Measurements from ENCODE around the gene PRDM8. TPM values are rescaled to one million over a fixed set of nuclear protein-coding genes. Genes with fewer than 3 reads are reported as not detected.
A peak's percentile ranks its signal among the peaks of the same experiment; 100 is the strongest.

The PRDM8 gene
- total and polyA plus RNA-seq, 2 of the 8 experiments (the other 6 are each of a cell fraction or from before 2014, with no cell fraction given), result not detected

DNA sequence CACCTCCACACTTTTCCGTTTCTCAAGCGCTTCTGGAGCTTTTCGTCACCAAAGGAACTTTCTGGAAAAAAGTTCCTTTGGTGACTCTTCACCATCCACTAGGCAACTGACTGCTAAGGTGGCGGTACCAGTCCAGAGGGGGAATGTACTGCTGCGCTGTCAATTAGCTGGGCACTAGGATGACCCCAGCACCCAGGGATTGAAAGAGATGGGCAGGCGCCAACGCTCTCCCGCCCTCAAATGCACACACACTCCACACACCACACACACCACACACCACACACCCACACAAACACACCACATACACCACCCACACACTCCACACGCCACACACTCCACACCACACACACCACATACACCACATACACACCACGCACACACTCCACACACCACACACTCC, 10.4 kb downstream of the PRDM8 start:
- H2BK15ac ChIP-seq (ENCODE audit: low read length), result no peak overlapping the region
- peaks cover 55 to 80% (median 70%) of the 10 kb centered on the region in 4 experiments for H3K27me3 ChIP-seq (replicated peaks in 1 of 4; ENCODE audit: control insufficient read depth in 3 of 4, extremely low read depth in 1 of 4, insufficient read depth in 3 of 4, low read length in 3 of 4)
- no peak overlapping the region for H2BK5ac ChIP-seq (ENCODE audit: low read depth, low read length)
- peaks cover 9 to 23% of the 10 kb centered on the region in 2 experiments for H4K20me1 ChIP-seq (replicated peaks in 1 of 2; ENCODE audit: control insufficient read depth in 1 of 2, insufficient read depth in 2 of 2, low read length in 2 of 2)
- DNase-seq (ENCODE audit: low read depth in 1 of 2, low spot score in 2 of 2), result no peak
- no peak overlapping the region for H3K23ac ChIP-seq (ENCODE audit: insufficient read length)
- TF ChIP-seq KDM1A (IDR thresholded peaks at IDR 0.05; ENCODE audit: borderline replicate concordance, low read length) (no peak), BACH1 (IDR thresholded peaks at IDR 0.05; ENCODE audit: low read length) (no peak), YY1 (IDR thresholded peaks at IDR 0.05; ENCODE audit: low read depth, low read length) (no peak), ASH2L (IDR thresholded peaks at IDR 0.05; ENCODE audit: low read length) (no peak), CEBPB (IDR thresholded peaks at IDR 0.05; ENCODE audit: low read depth, low read length) (no peak), HDAC6 (IDR thresholded peaks at IDR 0.05; ENCODE audit: low read depth, low read length) (no peak), POLR2AphosphoS5 (IDR thresholded peaks at IDR 0.05; ENCODE audit: low read depth, low read length) (no peak), RFX5 (IDR thresholded peaks at IDR 0.05; ENCODE audit: borderline replicate concordance, low read depth, low read length) (no peak), EGR1 (IDR thresholded peaks at IDR 0.05; ENCODE audit: borderline replicate concordance, low read depth, low read length) (no peak), RAD21 (IDR thresholded peaks at IDR 0.05 in 1 of 2, conservative IDR thresholded peaks at IDR 0.05 in 1 of 2; ENCODE audit: low read depth in 2 of 2, low read length in 2 of 2) (no peak), RNF2 (IDR thresholded peaks at IDR 0.05; ENCODE audit: borderline replicate concordance, low read depth, low read length, missing control alignments, poor library complexity, severe bottlenecking) (no peak), TBP (IDR thresholded peaks at IDR 0.05; ENCODE audit: low read depth, low read length) (no peak)
- no peak overlapping the region for H3K27ac ChIP-seq (ENCODE audit: low read depth, low read length)
- no peak overlapping the region; a peak in 1 of 7 replicates for H3K9ac ChIP-seq (replicated peaks in 1 of 4; ENCODE audit: extremely low read depth in 1 of 4, low read depth in 3 of 4, low read length in 3 of 4)
- H3K4ac ChIP-seq (replicated peaks; ENCODE audit: insufficient read length, low read depth, low read length), result no peak overlapping the region
- H4K91ac ChIP-seq (replicated peaks; ENCODE audit: insufficient read length, low read length), result no peak overlapping the region
- H2AFZ ChIP-seq (ENCODE audit: low read length), result no peak overlapping the region
- H3K18ac ChIP-seq (ENCODE audit: extremely low read depth, low read length), result no peak overlapping the region
- H3K23me2 ChIP-seq (ENCODE audit: low read depth, low read length), result peaks cover 8% of the 10 kb centered on the region; the same call in 1 of the 2 replicates
- peaks cover 0 to 14% (median 3%) of the 10 kb centered on the region in 4 experiments; a peak in 4 of 7 replicates for H3K4me1 ChIP-seq (replicated peaks in 1 of 4; ENCODE audit: control insufficient read depth in 3 of 4, insufficient read depth in 4 of 4, low read length in 3 of 4)
- H3K36me3 ChIP-seq (ENCODE audit: control insufficient read depth in 2 of 4, insufficient read depth in 4 of 4, low read length in 3 of 4), result peaks cover 0 to 1% (median 0%) of the 10 kb centered on the region in 4 experiments; a peak in 1 of 8 replicates
- POLR2A ChIA-PET (ENCODE audit: partially characterized antibody), result no interaction called here
- H3K14ac ChIP-seq (ENCODE audit: insufficient read length), result no peak overlapping the region
- H3K9me3 ChIP-seq (ENCODE audit: insufficient read depth in 2 of 2, low read depth in 1 of 2, low read length in 1 of 2), result no peaks in the 10 kb centered on the region
- 0 out of 2 replicates have a peak overlapping the region, but pooled peaks have one; percentile 57 for H2AK5ac ChIP-seq (ENCODE audit: low read depth, low read length)
- H2BK20ac ChIP-seq (ENCODE audit: low read length), result no peak overlapping the region
- no peak overlapping the region for H4K8ac ChIP-seq (ENCODE audit: extremely low read depth, insufficient read depth, low read length)
- 68% methylated on average over 10 of the region's 10 CpGs; no CpG with 5 or more reads in 1 of the 2 experiments for WGBS, 2 experiments (ENCODE audit: extremely low coverage in 1 of 2, insufficient coverage in 1 of 2, insufficient read length in 1 of 2, insufficient replicate concordance in 2 of 2, low coverage in 1 of 2, low lambda C conversion rate in 2 of 2, missing lambda C conversion rate in 1 of 2)
- H3K79me1 ChIP-seq (ENCODE audit: low read depth, low read length), result no peaks in the 10 kb centered on the region
- CTCF ChIA-PET (ENCODE audit: partially characterized antibody), result interaction anchor here (1.2 to 3.5 kb wide), 5 partner anchors 8 to 23 kb away, joined by 4 to 10 read pairs (median 6); partner anchors contain the start of gene PRDM8
- H2BK12ac ChIP-seq (ENCODE audit: low read depth, low read length), result 0 out of 2 replicates have a peak overlapping the region, but pooled peaks have one; percentile 41
- H3K4me3 ChIP-seq (ENCODE audit: extremely low read depth in 1 of 4, insufficient read depth in 2 of 4, low read depth in 3 of 4, low read length in 4 of 4), result peak overlapping the region in 1 of 4 experiments; percentile 51; a peak in 2 of 8 replicates
- no peak overlapping the region for H4K5ac ChIP-seq (ENCODE audit: insufficient read length, low read depth, low read length)
- no peak for FAIRE-seq
- no peaks in the 10 kb centered on the region for H3K79me2 ChIP-seq (ENCODE audit: control insufficient read depth in 1 of 2, insufficient read depth in 2 of 2, low read length in 2 of 2)
- H2BK120ac ChIP-seq (replicated peaks; ENCODE audit: low read depth, low read length), result no peak overlapping the region
- peak overlapping the region; percentile 100 for H3K56ac ChIP-seq (replicated peaks; ENCODE audit: insufficient read length, low read depth, low read length)
- H3K4me2 ChIP-seq (ENCODE audit: insufficient read depth in 1 of 2, low read depth in 2 of 2, low read length in 2 of 2), result peak overlapping the region; percentile 50 to 72

Measured in H1 (cell line).